ENCODE data around the gene TMEM253. TPM values are rescaled to one million over a fixed set of nuclear protein-coding genes. Genes with fewer than 3 reads are reported as not detected.

Gene TMEM253
- polyA plus RNA-seq, 1 experiment, result 0.75 TPM

- Histone ChIP-seq H3K27me3 (ENCODE audit: control insufficient read depth, insufficient read depth, low read length) (no peaks in the 10 kb centered on the region), H3K4me3 (ENCODE audit: low read depth, low read length) (no peak overlapping the region), H3K36me3 (ENCODE audit: control insufficient read depth, insufficient read depth, low read length) (peaks cover 46% of the 10 kb centered on the region)
- no peak for TF ChIP-seq CTCF (IDR thresholded peaks at IDR 0.05; ENCODE audit: insufficient read depth, low read depth, low read length)
- ChIA-PET POLR2A (no interaction called here), CTCF (interaction anchor here (0.6 to 6.3 kb wide), 5 partner anchors 19 to 104 kb away, joined by 3 to 117 read pairs (median 4); partner anchors contain the start of gene TMEM253)
- DNase-seq (ENCODE audit: low read depth), result no peak
Observed at GRCh38 chr14:21074398-21075272, 26.2 kb upstream of the TMEM253 start.

GRCh38 chr14:21075719-21076437 is 25.0 kb upstream of the TMEM253 start:
- TF ChIP-seq CTCF (IDR thresholded peaks at IDR 0.05; ENCODE audit: insufficient read depth, low read depth, low read length), result no peak
- ChIA-PET POLR2A (no interaction called here), CTCF (interaction anchor here (1.2 to 6.3 kb wide), 4 partner anchors 10 to 105 kb away, joined by 3 to 117 read pairs (median 52); partner anchors contain the start of gene TMEM253)
- Histone ChIP-seq H3K36me3 (ENCODE audit: control insufficient read depth, insufficient read depth, low read length) (peaks cover 53% of the 10 kb centered on the region), H3K4me3 (ENCODE audit: low read depth, low read length) (no peak overlapping the region), H3K27me3 (ENCODE audit: control insufficient read depth, insufficient read depth, low read length) (no peaks in the 10 kb centered on the region)
- no peak for DNase-seq (ENCODE audit: low read depth)

- Histone ChIP-seq H3K27me3 (ENCODE audit: control insufficient read depth, insufficient read depth, low read length) (no peaks in the 10 kb centered on the region), H3K4me3 (ENCODE audit: low read depth, low read length) (no peak overlapping the region), H3K36me3 (ENCODE audit: control insufficient read depth, insufficient read depth, low read length) (peaks cover 70% of the 10 kb centered on the region)
- no peak for TF ChIP-seq CTCF (IDR thresholded peaks at IDR 0.05; ENCODE audit: insufficient read depth, low read depth, low read length)
- CTCF ChIA-PET, result interaction anchor here (1.3 to 6.1 kb wide), 3 partner anchors 8 to 15 kb away, joined by 3 to 38 read pairs (median 3); no protein-coding TSS in a partner anchor
- DNase-seq (ENCODE audit: low read depth), result no peak
- POLR2A ChIA-PET, result no interaction called here
Observed at GRCh38 chr14:21077672-21078071, 23.2 kb upstream of the TMEM253 start.

- POLR2A ChIA-PET, result no interaction called here
- Histone ChIP-seq H3K36me3 (ENCODE audit: control insufficient read depth, insufficient read depth, low read length) (peaks cover 70% of the 10 kb centered on the region), H3K4me3 (ENCODE audit: low read depth, low read length) (no peak overlapping the region), H3K27me3 (ENCODE audit: control insufficient read depth, insufficient read depth, low read length) (no peaks in the 10 kb centered on the region)
- CTCF ChIA-PET, result interaction anchor here (1.3 to 6.1 kb wide), 3 partner anchors 10 to 14 kb away, joined by 3 to 38 read pairs (median 11); no protein-coding TSS in a partner anchor
- TF ChIP-seq CTCF (IDR thresholded peaks at IDR 0.05; ENCODE audit: insufficient read depth, low read depth, low read length), result no peak
- DNase-seq (ENCODE audit: low read depth), result no peak
Observed at GRCh38 chr14:21078287-21078686, 22.6 kb upstream of the TMEM253 start.

GRCh38 chr14:21078726-21079125 is 22.1 kb upstream of the TMEM253 start:
- no peak overlapping the region for H3K4me3 ChIP-seq (ENCODE audit: low read depth, low read length)
- H3K27me3 ChIP-seq (ENCODE audit: control insufficient read depth, insufficient read depth, low read length), result no peaks in the 10 kb centered on the region
- peaks cover 67% of the 10 kb centered on the region for H3K36me3 ChIP-seq (ENCODE audit: control insufficient read depth, insufficient read depth, low read length)
- no peak for TF ChIP-seq CTCF (IDR thresholded peaks at IDR 0.05; ENCODE audit: insufficient read depth, low read depth, low read length)
- POLR2A ChIA-PET, result no interaction called here
- DNase-seq (ENCODE audit: low read depth), result no peak
- CTCF ChIA-PET, result interaction anchor here (1.7 to 6.1 kb wide), 3 partner anchors 10 to 14 kb away, joined by 7 to 38 read pairs (median 11); no protein-coding TSS in a partner anchor
